GM23338 (cell line): ENCODE results near the gene STRN3.

Source experiments
- CTCF ChIP-seq, 2 experiments: fragments of 200-600 bp in 1 of 2; sonication (generic) in 1 of 2; conservative IDR thresholded peaks; 2 replicates each; pipeline versions ENCODE4 v1.5.1 to v1.6.1; 2016 to 2017; ENCODE audit warnings: antibody characterized with exemption in 2 of 2, low read depth in 2 of 2, mild to moderate bottlenecking in 2 of 2, moderate library complexity in 1 of 2
- EZH2 ChIP-seq: fragments of 200-600 bp; sonication (generic); IDR thresholded peaks from one replicate; pipeline ENCODE4 v1.8.0; 2017; ENCODE audit warnings: antibody characterized with exemption, mild to moderate bottlenecking, low read depth; ENCODE audit not compliant: unreplicated experiment

- TF ChIP-seq CTCF (conservative IDR thresholded peaks at IDR 0.05; ENCODE audit: low read depth in 2 of 2) (no peak), EZH2 (no peak)
Observed at GRCh38 chr14:31027847-31028246, 1.7 kb upstream of the STRN3 start.
